Progenitor cell of endocrine pancreas (in vitro differentiated cells): Measurements from ENCODE around the gene VPS13D. TPM values are rescaled to one million over a fixed set of nuclear protein-coding genes. Genes with fewer than 3 reads are reported as not detected.
"Not testable (repeated sequence)": the region's sequence is repeated elsewhere in the genome, so short reads cannot be mapped to it uniquely, and the experiment has no call there.

Experiments used
- DNase-seq: peaks from one replicate; pipeline ENCODE4 v3.0.0; 2021; ENCODE audit warnings: low spot score; ENCODE audit not compliant: unreplicated experiment
- H3K27ac Mint-ChIP-seq: 2 replicates; pipeline ENCODE4 v1.8.0; 2021; ENCODE audit warnings: mild to moderate bottlenecking, moderate library complexity, mixed read lengths
- H3K27me3 Mint-ChIP-seq: 2 replicates; pipeline ENCODE4 v1.8.0; 2021; ENCODE audit warnings: mixed read lengths
- H3K36me3 Mint-ChIP-seq: 2 replicates; pipeline ENCODE4 v1.8.0; 2022; ENCODE audit warnings: mixed read lengths; ENCODE audit not compliant: insufficient read depth
- H3K4me1 Mint-ChIP-seq: 2 replicates; pipeline ENCODE4 v1.8.0; 2021; ENCODE audit warnings: low read depth, mixed read lengths
- H3K4me3 Mint-ChIP-seq: 2 replicates; pipeline ENCODE4 v1.8.0; 2021; ENCODE audit warnings: low read depth, mild to moderate bottlenecking, moderate library complexity, mixed read lengths
- H3K9me3 Mint-ChIP-seq: 2 replicates; pipeline ENCODE4 v1.8.0; 2021; ENCODE audit warnings: low read depth, mixed read lengths
- CTCF ChIP-seq: fragments of 200-600 bp; sonication (generic); IDR thresholded peaks from one replicate; pipeline ENCODE4 v1.5.0; 2021; ENCODE audit warnings: antibody characterized with exemption, mild to moderate bottlenecking; ENCODE audit not compliant: unreplicated experiment
- total RNA-seq: library from RNA; stranded (reverse); gene quantifications from 2 replicates; pipeline ENCODE4 v1.2.1, GENCODE V29; 2021

VPS13D gene
- total RNA-seq, 1 donor from 2014 or later = 41.9 TPM

GRCh38 chr1:12314333-12314903 is 84.6 kb downstream of the VPS13D start:
- peaks cover 28% of the 10 kb centered on the region for H3K36me3 Mint-ChIP-seq
- H3K27me3 Mint-ChIP-seq = no peaks in the 10 kb centered on the region
- H3K27ac Mint-ChIP-seq = no peak overlapping the region
- H3K4me3 Mint-ChIP-seq = no peak overlapping the region
- TF ChIP-seq CTCF = peak; percentile 75
- peaks cover 27% of the 10 kb centered on the region for H3K4me1 Mint-ChIP-seq
- DNase-seq = no peak
- no peaks in the 10 kb centered on the region for H3K9me3 Mint-ChIP-seq

GRCh38 chr1:12315146-12315545 is 85.3 kb downstream of the VPS13D start:
- Mint-ChIP-seq H3K27ac (peak overlapping the region; percentile 8), H3K4me1 (peaks cover 32% of the 10 kb centered on the region), H3K4me3 (no peak overlapping the region), H3K36me3 (peaks cover 30% of the 10 kb centered on the region), H3K27me3 (no peaks in the 10 kb centered on the region), H3K9me3 (no peaks in the 10 kb centered on the region)
- TF ChIP-seq CTCF = no peak
- DNase-seq = no peak

DNA sequence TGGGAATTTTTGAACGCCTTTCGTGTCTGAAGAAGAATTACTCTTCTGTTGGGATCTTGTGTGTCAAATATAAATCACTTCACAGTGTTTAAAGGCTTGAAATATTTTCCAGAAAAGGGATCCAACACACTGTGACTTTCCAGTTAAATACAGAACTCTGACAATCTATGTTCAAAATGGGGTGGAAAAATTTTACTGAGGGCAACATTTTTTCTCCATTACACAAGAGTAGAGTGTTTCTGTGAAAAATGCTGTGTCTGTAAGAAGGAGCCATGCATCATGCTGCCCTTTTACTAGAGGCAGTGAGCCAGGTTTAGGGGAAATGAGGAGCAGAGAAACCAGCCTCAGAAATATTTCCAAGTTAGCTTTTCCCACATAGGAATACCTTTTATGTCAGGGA is 86.5 kb downstream of the VPS13D start:
- Mint-ChIP-seq H3K27me3 (no peaks in the 10 kb centered on the region), H3K9me3 (no peaks in the 10 kb centered on the region), H3K27ac (no peak overlapping the region), H3K36me3 (peaks cover 28% of the 10 kb centered on the region), H3K4me1 (peaks cover 39% of the 10 kb centered on the region), H3K4me3 (no peak overlapping the region)
- no peak for DNase-seq
- no peak for TF ChIP-seq CTCF

DNA sequence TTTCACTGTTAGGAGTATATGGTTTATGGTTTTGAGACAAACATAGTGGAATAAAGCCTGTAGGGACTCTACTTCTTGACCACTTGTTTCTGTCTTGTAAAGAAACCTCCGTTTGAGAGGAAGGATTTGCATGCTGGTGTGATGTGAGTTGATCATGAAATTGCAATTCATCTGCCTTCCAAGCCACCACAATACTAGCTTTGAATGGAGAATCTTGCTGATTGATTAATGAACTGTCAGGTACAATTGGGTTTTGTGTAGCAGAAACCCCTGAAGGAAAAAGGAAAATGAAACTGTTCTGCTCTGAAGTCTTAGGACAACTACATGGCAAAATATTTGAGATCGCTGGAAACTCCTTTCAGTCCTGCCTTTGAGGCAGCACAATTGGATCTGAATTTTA is 90.7 kb downstream of the VPS13D start:
- Mint-ChIP-seq H3K36me3 (peaks cover 27% of the 10 kb centered on the region), H3K27ac (peak overlapping the region; percentile 80), H3K9me3 (no peaks in the 10 kb centered on the region), H3K4me3 (no peak overlapping the region), H3K4me1 (peaks cover 35% of the 10 kb centered on the region), H3K27me3 (no peaks in the 10 kb centered on the region)
- no peak for TF ChIP-seq CTCF
- no peak for DNase-seq

- no peak for DNase-seq
- H3K4me1 Mint-ChIP-seq = peaks cover 19% of the 10 kb centered on the region
- H3K4me3 Mint-ChIP-seq = no peak overlapping the region
- H3K27ac Mint-ChIP-seq = no peak overlapping the region
- no peaks in the 10 kb centered on the region for H3K27me3 Mint-ChIP-seq
- H3K36me3 Mint-ChIP-seq = peaks cover 25% of the 10 kb centered on the region
- H3K9me3 Mint-ChIP-seq = no peaks in the 10 kb centered on the region
- TF ChIP-seq CTCF = no peak
Measured at GRCh38 chr1:12324423-12324822, 94.6 kb downstream of the VPS13D start.

GRCh38 chr1:12324973-12325372 is 95.1 kb downstream of the VPS13D start:
- peaks cover 14% of the 10 kb centered on the region for H3K4me1 Mint-ChIP-seq
- H3K27ac Mint-ChIP-seq, H3K27me3 Mint-ChIP-seq, DNase-seq, H3K4me3 Mint-ChIP-seq, H3K9me3 Mint-ChIP-seq: not testable (repeated sequence)
- H3K36me3 Mint-ChIP-seq = peaks cover 23% of the 10 kb centered on the region
